ENCODE data around the gene NPLOC4.

NPLOC4 gene

DNA sequence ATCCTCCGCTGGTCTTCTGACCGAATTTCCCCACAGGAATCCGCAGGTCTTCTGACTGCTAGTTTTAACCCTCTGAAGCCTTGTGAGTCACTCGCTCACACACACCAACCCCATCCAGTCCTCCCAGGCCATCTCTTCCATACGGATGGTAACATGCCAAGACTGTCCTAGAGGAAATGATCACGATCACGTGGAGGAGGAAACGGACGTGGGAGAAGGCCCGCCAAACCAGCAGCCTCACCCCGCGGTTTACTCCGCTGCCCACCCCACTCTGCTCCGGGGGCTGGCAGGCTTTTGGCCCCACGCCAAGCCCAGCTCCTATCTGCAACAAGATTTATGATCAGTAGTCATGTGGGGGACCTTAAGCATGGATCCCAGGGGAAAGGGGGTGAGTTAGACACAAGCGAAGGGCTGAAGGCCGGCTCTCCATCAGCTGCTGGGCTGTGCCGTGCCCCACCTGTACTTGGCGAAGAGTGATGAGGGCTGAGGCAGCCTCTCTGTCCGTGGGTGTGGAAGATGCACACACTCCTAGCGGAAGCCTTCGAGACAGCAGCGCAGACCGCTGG lies 83.2 kb downstream of the NPLOC4 start:
- peak; percentile 17 for DNase-seq (ENCODE audit: low read depth, low spot score)
- peak overlapping the region; percentile 82 for H3K4me3 ChIP-seq (ENCODE audit: low read length)

DNA sequence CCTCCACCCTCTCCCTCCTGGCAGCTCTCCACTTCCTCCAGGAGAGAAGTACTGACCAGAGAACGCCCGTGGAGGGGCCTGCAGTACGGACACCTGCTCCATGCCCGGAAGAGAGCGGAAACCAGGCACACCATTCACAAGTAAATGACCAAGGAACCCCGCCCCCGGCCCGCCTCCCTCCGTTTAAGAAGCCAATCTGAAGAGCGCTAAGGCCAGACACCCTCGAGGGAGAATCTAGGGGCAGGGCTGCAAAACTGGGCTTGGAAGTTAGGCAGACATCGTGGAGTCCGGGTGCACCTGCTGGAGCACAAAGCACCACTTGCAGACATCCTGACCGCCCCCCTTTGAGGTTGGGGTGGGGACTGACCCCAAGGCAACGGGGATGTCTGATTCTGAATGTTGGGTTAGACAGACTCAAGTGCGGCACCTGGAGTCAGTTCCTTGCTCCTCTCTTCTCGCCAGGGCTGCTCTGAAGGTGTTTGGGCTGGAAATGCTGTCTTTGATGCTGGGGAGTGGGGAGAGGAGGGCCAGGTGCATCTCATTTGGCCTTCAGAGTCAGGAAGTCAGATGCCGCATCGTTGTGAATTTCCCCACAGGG lies 83.8 kb downstream of the NPLOC4 start:
- peak; percentile 86 for DNase-seq (ENCODE audit: low read depth, low spot score)
- peak overlapping the region; percentile 82 for H3K4me3 ChIP-seq (ENCODE audit: low read length)

DNA sequence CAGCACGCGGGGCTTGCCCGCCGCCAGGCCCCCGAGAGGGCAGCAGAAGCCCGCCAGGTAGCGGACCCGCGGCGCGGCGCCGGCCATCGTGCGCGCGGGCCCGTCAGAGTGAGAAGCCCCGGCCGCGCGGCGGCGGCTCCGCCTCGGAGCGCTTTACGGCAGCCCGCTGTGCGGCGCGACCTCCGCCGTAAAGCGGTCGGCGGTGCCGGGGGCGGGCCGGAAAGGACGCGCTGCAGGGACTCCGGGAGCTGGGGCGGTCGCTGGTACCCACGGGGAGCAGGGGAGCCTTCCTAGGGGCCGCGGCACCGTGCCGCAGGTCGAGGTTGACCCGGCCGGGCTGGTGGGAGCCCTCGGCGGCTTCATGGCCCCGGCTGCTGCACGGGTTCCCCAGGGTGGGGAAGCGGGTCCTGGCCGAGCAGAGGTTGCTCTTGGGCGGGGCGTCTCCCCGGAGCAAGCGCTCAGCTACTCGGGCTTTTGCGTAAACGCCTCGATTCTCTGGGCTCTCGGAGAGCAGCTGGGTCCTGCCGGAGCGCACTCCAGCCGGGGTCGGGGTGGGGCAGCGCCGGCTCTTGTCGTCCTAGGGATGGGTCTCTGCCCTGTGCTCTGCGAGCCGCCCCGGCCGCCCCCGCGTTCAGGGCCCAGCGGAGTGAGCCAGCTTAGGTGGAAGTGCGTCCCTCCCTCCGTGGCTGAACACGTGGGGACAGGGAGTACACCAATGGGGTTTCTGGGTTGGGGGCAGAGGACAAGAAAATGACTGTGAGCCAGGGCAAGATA lies 84.5 kb downstream of the NPLOC4 start, which contains the start of gene FAAP100:
Gene FAAP100, minus strand, starts transcription at position 110 of the 774 bp plus-strand sequence. Its CDS starts 23 bp downstream, at position 87.
- peak; percentile 58 for DNase-seq (ENCODE audit: low read depth, low spot score)
- H3K4me3 ChIP-seq (ENCODE audit: low read length) = peak within 1 kb of the TSS; percentile 82

DNA sequence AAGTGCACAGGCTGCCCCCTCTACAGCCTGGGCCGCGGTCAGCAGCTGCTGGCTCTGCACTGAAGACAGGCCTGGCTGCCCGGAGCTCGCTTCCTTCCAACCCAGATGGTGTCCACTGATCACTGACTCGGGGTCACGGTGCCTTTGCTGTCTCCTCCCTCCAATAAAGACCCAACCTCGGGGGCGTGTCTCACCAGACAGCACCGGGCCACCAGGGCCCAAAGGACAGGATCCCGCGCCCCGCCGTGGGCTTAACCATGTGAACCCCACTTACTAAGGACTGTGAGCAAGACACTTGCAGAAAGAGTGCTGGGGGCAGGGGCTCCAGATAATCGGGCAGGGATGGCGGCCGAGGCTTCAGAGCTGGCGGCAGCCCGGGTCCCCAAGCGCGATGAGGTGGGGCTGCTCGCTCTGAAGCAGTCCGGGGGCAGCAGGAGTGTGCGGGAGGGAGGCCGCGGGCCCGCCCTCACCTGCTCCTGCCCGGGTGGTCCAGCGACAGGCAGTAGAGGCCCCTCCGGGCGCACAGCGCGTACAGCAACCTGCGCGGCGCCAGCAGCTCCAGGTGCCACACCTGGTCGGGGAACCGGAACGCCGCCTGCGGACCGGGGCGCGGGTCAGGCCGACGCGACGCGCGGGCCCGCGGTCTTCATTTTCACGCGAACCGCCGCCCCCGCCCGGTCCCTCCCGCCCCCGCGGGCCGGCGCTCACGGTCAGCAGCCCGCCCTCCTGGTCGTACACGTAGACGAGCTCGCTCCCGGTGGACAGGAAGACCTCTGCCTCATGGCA lies 85.3 kb downstream of the NPLOC4 start:
- peak overlapping the region; percentile 82 for H3K4me3 ChIP-seq (ENCODE audit: low read length)
- DNase-seq (ENCODE audit: low read depth, low spot score) = no peak

DNA sequence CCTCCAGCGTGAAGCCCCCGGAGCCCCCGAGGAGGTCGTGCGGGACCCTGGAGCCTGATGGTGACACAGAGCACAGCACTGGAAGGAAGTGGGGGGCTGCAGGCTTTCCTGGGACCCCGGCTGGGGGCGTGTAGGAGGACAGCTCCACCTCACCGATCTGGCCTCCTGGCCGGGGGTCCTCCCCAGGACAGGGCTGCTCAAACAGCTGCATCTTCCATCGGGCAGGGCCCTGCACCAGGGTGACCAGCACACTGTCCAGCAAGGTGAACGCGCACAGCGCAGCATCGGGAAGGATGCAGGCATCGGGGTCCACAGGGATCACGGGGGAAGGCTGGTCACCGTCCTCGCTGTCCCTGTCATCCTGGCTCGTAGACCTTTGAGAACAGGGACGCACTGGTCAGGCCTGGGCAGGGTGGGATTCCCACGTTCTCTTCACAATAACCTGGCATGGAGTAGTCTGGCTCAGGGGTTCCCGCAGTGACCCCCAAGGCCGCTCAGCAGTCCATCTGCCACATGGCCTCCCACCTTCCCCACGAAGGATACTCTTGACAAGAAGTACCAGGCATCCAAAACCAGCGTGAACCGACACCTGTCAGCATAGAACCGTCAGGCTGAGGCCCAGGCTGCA lies 86.0 kb downstream of the NPLOC4 start:
- H3K4me3 ChIP-seq (ENCODE audit: low read length) = peak overlapping the region; percentile 82
- no peak for DNase-seq (ENCODE audit: low read depth, low spot score)

DNA sequence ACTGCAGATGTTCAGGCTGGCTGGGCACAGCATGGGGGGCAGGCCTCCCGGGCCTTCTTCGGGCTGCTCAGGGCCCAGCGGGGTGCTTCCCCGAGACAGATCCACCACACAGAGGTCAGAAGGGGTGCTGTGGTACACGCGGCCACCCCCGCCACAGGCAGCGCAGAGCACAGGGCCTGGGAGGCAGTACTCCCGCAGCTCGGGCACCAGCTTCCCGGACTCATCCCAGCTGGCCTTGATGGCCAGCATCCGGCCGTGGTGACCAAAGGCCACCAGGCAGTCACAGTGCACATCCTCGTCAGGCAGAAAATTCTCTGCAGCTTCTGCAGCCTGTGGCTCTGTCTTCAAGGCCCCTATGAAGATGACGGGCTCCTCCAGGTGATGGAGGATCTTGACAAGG lies 86.6 kb downstream of the NPLOC4 start:
- H3K4me3 ChIP-seq (ENCODE audit: low read length) = no peak overlapping the region
- DNase-seq (ENCODE audit: low read depth, low spot score) = no peak

DNA sequence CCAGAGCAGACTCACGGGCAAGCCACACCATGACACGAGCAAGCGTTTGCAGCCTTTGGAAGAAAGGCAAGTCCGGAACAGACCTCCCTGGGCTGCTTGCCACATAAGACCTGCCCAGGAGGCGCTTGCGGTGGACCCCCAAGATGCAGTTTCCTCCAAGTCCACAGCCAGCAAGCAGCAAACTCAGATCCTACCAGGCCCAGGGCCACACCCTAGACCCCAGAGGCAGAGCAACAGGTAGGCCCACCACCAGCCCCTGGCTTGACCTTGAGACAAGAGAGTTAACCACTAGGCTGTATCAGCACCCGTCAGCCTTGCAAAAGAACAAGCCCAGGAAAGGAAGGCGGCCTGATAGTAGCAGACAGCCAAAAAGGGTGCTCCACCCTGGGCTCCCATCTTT lies 87.1 kb downstream of the NPLOC4 start:
- no peak for DNase-seq (ENCODE audit: low read depth, low spot score)
- H3K4me3 ChIP-seq (ENCODE audit: low read length) = no peak overlapping the region

DNA sequence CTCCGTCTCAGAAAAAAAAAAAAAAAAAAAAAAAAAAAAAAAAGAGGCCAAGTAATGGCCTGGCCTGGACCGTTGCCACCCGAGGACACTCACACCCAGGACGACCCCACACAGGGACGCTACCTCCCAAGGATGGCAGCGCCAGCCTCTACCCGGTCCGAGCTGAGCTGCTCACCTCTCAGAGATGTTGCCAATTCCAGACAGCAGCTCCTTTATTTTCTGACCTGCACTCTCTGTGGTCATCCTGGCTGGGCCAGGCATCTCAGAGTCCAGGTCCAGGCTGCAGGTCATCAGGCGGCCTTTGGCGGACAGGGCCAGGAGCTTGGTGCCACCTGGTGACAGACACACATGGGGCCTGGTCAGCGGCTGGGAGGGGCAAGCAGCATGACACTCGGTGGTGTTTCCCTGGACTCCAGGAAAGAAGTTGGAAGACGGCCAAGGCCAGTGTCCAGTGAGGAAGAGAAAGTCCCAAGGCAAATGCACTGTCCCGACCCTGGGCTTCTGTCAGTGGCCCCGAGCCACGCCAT lies 87.8 kb downstream of the NPLOC4 start:
- no peak for DNase-seq (ENCODE audit: low read depth, low spot score)
- H3K4me3 ChIP-seq (ENCODE audit: low read length) = no peak overlapping the region

DNA sequence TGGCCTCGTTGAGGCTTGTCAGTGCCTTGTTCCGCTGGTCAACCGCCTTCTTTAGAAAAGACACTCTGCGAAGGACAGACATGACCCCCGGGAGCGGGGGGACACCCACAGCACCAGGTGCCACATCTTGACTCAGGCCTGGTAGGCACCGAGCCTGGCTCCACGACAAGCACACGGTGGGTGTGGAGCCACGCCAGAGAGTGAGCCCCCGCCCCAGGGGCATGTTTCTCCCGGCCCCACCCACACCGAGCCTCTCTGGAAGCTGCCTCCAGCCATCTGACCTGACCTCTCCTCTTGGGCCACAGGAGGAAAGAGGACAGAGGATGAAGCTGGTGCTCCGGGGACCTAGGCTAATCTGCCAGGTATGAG lies 89.3 kb downstream of the NPLOC4 start:
- DNase-seq (ENCODE audit: low read depth, low spot score) = no peak
- H3K4me3 ChIP-seq (ENCODE audit: low read length) = no peak overlapping the region

DNA sequence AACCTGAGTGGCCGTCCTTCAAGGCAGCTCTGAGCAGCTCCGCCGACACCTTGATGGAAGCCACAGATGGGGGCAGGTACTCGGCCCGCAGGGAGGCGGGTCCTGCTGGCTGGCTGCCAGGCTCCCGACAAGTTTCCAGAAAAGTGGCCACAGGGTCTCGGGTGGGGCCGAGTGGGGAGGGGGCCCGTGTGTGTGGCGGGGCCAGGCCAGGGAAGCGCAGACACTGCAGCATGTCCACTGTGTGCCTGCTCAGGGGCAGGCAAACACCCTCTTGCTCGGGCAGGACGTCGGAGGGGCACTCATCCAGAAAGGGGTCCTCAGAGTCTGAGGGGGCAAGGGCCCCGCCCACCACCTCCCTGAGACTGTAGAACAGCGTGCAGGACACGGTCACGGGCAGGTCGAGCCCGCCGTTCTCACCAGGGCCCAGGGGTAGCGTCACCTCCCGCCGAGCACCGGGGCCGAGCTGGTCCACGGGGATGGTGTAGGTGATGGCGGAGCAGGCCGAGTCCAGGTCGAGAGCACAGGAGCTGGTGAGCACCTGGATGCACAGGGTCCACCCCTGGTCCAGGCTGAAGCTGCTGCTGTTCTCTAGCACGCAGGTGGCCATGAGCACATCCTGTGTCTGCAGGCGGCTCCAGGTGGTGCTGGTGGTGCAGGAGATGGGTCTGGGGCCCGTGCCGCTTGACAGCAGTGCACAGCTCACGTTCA lies 89.9 kb downstream of the NPLOC4 start:
- no peak overlapping the region for H3K4me3 ChIP-seq (ENCODE audit: low read length)
- DNase-seq (ENCODE audit: low read depth, low spot score) = no peak

DNA sequence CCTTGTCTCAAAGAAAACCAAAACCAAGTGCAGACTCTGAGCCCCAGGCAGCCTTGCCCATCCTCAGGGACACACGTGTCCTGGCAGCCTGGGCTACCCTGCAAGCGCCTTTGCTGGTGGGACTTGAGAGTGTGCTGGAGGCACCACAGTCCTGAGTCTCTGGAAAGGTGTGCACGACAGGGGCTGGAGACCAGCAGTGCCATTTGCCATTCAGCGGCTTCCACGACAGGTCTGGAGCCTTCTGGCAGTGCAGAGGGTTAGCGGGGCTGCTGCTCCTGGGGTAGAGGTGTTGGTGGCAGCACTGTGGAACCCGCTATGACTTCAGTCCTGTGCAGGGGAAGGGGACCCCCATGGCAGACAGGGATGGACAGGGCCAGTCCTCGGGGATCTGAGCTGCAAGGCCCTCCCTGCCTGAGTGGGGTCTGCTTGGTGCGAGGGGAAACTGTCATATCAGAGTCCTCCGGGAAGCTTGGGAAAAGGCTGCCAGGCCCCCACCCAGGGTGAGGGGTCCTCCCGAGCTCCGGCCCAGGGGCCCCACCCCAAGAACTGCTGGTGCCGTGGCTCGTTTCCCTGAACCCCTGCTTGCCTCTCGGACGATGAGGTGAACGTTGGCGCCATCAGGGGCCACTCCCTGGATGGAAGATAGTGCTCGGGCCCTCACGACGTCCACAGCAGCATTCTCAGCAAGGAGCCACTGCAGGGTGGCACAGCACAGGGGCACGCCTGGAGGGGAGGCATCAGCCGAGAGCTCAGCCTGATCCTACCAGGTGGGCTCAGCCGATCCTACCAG lies 91.6 kb downstream of the NPLOC4 start:
- DNase-seq (ENCODE audit: low read depth, low spot score) = no peak
- no peak overlapping the region for H3K4me3 ChIP-seq (ENCODE audit: low read length)

DNA sequence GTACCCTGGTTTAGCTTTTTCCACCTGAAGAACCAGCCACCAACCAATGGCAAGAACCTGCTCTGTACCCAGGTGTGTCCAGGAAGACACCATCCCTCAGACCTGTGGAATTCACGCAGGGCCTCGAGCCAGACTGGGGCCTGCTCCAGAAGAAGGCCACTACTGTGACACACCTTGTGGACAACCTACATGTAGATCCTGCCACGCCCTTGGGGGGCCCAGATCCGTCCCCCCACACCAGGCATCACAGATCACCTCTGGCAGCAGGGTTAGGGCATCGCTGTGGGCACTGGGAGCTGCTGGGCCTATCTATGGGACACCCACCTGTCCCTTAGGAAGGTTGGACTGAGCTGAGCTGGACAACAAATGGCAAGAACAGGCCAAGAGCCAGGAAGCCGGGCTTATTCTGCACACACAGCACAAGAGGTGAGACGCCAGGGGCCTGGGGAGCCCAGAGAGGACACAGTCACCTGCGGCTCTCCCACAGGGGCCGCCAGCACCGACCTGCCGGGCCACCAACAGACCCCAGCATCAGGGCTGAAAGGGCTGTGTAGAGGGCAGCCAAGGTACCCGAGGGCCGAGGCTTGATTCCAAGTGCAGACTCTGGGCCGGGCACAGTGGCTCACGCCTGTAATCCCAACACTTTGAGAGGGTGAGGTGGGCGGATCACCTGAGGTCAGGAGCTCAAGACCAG lies 92.5 kb downstream of the NPLOC4 start:
- DNase-seq (ENCODE audit: low read depth, low spot score) = no peak
- no peak overlapping the region for H3K4me3 ChIP-seq (ENCODE audit: low read length)

DNA sequence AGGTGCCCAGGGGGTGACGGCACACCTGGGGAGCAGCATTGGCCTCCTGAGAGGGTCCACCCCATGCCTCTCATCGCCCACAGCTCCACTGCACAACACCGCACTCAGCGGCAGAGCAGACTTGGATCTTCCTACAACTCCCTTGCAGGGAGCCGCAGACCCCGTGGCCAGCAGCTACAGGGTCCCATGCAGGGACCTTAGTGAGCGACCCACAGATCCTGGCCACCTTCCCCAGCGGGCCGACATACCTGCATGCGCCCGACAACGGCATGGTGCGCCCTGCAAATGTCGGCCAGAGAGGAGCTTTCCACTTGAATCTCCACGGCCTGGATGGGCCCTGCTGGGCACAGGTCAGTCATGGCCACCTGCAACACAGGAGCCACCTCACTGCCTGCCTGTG lies 93.2 kb downstream of the NPLOC4 start:
- no peak overlapping the region for H3K4me3 ChIP-seq (ENCODE audit: low read length)
- DNase-seq (ENCODE audit: low read depth, low spot score) = no peak

DNA sequence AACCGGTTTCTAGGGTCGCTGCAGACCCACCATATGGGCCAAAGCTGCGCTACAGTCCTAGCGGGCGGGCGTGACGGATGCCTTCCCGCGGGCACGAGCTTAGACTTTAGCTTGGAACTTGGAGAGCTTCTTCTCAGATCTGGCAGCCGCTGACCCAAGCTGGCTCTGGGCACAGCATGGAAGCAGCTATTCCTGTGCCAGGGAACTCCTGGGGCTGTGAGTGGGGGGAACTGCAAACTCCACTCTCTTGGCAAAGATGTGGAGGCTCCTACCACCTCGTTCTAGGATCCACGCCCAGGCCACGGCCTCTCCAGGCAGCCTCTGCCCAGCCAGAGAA lies 93.6 kb downstream of the NPLOC4 start:
- no peak overlapping the region for H3K4me3 ChIP-seq (ENCODE audit: low read length)
- no peak for DNase-seq (ENCODE audit: low read depth, low spot score)

DNA sequence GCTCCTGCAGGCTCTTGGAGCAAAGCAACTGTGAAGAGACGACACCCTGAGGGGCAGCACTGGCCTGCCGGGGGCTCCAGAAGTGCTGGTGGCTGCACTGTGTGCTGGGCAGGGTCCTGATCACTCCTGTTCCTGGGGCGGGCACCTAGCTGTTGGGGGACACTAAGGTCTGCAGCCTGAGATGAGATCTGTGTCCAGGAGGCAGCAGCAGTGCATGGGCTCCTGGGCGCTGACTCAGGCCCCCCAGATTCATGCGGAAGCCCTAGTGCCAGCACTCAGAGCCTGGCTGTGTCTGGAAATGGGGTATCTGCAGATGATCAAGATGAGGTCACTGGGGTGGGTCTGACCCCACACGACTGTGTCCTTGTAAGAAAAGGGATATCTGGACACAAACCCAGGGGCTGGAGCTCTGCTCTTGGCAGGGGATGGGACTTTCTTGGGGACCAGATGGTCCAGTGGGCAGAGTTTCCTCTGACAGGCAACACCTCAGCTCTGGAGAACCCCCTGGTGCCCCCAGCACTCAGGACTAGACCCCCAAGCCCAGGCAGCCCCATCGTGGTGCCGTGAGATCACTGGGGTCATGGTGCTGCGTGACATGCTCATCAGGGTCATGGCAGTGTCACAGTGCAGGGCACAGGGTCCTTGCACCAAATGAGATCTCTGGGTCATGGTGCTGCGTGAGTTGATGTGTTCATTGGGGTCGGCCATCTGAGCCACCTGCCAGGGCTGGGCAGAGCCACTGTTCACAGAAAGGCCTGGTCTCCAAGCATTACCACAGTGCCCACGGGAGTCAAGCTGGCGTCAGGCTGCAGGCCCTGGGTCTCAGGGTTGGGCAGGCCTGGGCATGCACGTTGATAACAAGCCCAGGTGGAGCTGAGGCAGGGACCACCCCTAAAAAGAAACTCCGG lies 94.2 kb downstream of the NPLOC4 start:
- H3K4me3 ChIP-seq (ENCODE audit: low read length) = no peak overlapping the region
- DNase-seq (ENCODE audit: low read depth, low spot score) = no peak

DNA sequence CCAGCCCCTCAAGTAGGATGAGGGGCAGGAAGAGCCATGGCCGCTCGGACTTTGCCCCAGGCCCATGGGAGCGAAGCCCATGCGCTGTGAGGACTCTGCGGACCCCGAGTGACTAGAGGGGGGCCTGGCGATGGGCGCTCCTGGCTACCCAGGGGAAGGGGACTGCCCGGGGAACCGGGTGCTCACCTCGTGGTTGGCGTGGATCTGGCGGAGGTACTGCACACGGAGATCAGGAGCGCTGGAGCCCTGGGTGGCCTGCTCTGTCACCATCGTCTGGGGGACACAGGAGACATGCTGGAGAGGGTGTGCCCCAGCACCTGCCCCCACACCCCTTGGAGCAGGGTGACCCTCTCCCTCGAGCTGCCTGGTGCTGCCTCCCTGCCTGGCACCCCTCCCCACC lies 95.8 kb downstream of the NPLOC4 start:
- no peak for DNase-seq (ENCODE audit: low read depth, low spot score)
- H3K4me3 ChIP-seq (ENCODE audit: low read length) = no peak overlapping the region

DNA sequence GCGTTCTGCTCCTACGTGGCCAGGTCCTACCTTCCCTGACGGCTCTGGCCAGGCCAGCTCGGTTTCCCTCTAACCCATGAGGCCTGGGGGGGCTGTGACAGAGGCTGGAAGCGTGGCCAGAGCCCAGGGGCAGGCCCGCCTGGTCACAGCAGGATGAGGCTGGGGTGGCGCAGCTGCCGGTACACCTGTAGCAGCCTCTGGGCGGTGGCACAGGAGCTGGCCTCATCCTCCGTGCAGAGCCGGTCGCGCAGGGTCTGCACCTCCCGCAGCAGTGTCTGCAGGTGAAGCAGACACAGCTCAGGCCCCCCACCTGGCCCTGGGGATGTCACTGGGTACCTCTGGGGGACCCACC lies 96.3 kb downstream of the NPLOC4 start:
- DNase-seq (ENCODE audit: low read depth, low spot score) = no peak
- no peak overlapping the region for H3K4me3 ChIP-seq (ENCODE audit: low read length)

All from Jurkat, Clone E6-1 (cell line).